DMS114 treated with DMSO at 0.1 percent for 48 hours (cell line): ENCODE results near the gene SOAT1.

Experiments
- DNase-seq: peaks from one replicate; lab custom pipeline; 2025; ENCODE audit not compliant: unreplicated experiment; lab: John Stamatoyannopoulos, UW

The SOAT1 gene

GRCh38 chr1:179303200-179303785 is 9.7 kb downstream of the SOAT1 start:
- DNase-seq: no peak

DNA sequence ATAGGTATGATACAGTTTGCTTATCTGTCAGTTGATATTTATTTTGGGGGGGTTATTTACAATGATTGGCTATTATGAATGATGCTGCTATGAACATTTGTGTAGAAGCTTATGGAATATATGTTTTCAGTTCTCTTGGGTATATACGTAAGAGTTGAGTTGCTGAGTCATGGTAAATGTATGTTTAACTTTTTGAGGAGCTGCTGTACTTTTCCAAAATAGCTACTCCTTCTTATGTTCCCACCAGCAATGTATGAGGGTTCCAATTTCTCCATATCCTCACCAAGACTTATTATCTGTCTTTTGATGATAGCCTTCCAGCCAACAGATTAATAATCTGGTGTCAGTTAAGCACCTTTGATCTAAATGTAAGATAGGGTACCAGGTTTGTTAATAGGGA is 11.9 kb downstream of the SOAT1 start:
- no peak for DNase-seq

DNA sequence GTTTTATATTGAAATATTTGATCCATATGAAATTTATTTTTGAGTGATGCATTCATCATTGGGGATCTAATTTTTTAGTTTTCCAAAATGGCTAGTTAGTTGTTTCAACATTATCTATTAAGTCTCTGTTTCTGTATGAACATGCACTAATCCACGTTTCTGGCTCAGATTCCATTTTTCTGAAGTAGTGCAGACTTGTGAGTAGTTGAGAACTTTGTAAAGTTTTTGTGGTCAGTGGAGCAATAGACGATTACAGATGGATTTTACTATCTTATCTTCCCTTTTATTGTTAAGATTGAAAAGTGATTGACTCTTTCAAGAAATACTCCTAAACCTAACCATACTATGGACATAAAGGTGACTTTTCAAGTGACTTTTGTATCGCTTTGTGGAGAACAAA is 16.7 kb downstream of the SOAT1 start:
- no peak for DNase-seq

GRCh38 chr1:179310721-179311120 is 17.1 kb downstream of the SOAT1 start:
- DNase-seq: no peak

DNA sequence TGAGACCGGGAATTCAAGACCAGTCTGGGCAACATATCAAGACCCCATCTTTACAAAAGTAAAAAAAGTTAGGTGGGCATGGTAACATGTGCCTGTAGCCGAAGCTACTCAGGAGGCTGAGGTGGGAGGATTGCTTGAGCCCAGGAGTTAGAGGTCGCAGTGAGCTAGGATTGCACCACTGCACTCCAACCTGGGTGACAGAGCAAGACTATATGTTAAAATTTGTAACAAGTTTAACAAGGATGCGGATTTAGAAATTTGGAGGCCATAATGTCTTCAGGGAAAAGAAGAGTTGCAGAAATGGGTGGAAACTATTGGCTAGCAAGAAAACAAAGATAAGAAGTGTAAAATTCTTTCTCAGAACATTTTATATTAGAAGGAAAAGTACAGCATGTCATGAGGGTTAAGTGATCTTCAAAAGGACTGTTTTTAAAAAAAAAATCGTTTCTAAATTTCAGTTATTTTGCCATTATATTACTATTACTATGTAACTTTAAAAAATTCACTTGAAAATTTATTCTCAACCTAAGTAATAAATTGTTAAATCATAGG is 17.6 kb downstream of the SOAT1 start:
- DNase-seq: no peak

- no peak for DNase-seq
Observed at GRCh38 chr1:179313004-179313403, 19.4 kb downstream of the SOAT1 start.

- no peak for DNase-seq
Observed at GRCh38 chr1:179314928-179315327, 21.3 kb downstream of the SOAT1 start.

- no peak for DNase-seq
Observed at GRCh38 chr1:179318491-179318890, 24.9 kb downstream of the SOAT1 start.

DNA sequence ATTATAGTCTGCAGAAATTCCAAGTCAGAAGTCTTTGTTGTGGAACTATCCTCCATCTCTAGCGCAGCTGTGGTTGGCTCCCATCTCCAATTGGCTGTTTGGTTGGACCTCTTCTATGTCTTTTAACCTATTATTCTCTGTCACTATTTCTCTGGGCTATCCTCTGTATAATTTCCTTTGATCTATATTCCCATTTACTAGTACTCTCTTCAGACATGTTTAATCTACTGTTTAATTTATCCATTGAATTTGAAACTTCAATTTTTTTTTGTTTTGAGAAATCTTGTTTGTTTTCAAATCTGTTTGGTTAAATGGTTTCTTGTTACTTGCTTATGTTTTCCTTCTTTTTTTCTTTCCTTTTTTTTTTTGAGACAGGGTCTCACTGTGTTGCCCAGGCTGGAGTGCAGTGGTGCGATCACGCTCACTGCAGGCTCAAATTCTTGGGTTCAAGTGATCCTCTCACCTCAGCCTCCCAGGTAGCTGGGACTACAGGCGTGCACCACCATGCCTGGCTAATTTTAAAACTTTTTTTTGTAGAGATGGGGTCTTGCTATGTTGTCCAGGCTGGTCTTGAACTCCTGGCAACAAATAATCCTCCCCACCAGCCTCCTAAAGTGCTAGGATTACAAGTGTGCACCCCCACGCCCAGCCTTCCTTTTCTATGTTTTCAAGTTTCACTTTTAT is 28.1 kb downstream of the SOAT1 start:
- no peak for DNase-seq

- DNase-seq: no peak
Observed at GRCh38 chr1:179322557-179322956, 29.0 kb downstream of the SOAT1 start.

GRCh38 chr1:179323436-179323835 is 29.8 kb downstream of the SOAT1 start:
- DNase-seq: no peak

GRCh38 chr1:179325836-179326235 is 32.2 kb downstream of the SOAT1 start:
- DNase-seq: no peak

GRCh38 chr1:179326746-179327145 is 33.1 kb downstream of the SOAT1 start:
- DNase-seq: no peak

- DNase-seq: no peak
Observed at GRCh38 chr1:179327196-179327595, 33.6 kb downstream of the SOAT1 start.

DNA sequence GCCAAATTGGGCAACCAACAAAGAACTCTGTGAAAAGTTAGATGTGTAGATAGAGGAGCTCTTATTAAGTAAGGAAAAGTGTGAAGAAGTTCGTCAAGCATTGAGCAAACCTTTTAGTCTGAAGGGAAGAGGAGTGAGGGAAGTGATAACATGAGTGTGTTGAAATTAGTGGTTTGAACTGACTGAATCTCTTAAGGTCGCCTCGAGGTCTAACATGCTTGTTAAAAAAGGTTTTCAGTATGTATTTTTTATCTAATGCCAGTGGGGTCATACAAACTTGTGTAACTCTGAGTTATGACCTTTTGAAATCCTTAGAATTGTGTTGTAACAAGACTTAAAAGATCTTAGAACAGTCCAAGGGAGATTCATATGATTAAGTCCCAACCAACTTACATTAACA is 34.1 kb downstream of the SOAT1 start:
- no peak for DNase-seq

GRCh38 chr1:179329862-179330261 is 36.3 kb downstream of the SOAT1 start:
- no peak for DNase-seq

DNA sequence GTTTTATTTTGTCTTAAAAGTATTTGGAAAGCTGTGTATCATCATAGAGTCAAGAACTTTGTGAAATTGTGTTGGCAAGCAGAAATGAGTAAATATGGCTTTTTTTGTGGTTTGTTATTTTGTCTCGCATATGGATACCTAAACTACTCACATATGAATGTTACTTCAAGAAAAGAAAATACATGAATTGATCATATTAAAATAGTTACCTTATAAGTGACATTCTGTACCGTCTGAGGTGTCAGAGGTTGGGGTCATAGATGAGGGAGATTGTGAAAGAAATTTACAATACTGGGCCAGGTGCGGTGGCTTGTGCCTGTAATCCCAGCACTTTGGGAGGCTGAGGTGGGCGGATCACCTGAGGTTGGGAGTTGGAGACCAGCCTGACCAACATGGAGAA is 40.8 kb downstream of the SOAT1 start:
- DNase-seq: no peak

GRCh38 chr1:179337288-179337687 is 43.7 kb downstream of the SOAT1 start:
- no peak for DNase-seq

- no peak for DNase-seq
Observed at GRCh38 chr1:179337942-179338560, 44.5 kb downstream of the SOAT1 start.

DNA sequence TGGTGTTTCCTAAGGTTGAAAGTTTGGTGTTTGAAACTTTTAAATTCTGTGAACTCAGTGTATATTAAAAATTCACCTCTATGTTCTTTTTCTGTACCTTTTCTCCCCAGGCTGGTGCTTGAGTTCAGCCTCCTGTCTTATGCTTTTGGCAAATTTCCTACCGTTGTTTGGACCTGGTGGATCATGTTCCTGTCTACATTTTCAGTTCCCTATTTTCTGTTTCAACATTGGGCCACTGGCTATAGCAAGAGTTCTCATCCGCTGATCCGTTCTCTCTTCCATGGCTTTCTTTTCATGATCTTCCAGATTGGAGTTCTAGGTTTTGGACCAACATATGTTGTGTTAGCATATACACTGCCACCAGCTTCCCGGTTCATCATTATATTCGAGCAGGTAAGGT is 47.3 kb downstream of the SOAT1 start:
- no peak for DNase-seq

DNA sequence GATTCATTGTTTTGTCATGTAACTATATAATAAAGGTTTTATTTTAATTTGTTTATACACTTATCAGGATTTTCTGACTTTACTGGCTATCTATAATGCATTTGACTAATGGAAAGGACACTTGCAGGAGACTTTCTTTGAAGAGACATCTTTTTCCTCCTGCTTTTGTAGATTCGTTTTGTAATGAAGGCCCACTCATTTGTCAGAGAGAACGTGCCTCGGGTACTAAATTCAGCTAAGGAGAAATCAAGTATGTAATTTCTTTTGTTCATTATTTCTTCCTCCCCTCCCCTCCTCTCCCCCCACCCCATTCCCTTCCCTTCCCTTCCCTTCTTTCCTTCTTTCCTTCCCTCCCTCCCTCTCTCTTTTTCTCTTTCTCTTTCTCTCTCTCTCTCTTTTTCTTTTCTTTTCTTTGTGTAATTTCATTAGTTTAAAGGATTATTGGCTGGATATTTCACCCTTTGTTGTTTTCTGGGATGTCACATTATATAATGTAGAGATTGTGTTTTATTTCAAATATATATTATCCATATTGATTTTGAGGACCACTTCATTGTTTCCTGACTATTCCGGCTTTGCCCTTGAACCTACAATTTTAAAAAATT is 48.4 kb downstream of the SOAT1 start:
- DNase-seq: no peak
